H1 (cell line): ENCODE results near the gene C5. TPM values are rescaled to one million over a fixed set of nuclear protein-coding genes. Genes with fewer than 3 reads are reported as not detected.
A peak's percentile ranks its signal among the peaks of the same experiment; 100 is the strongest.

Experiments
- CTCF ChIA-PET: fragments of 300-600 bp; sonication (Branson Sonifier 250); formaldehyde crosslinking; loops from one replicate; lab custom pipeline; 2021; ENCODE audit not compliant: partially characterized antibody; lab: Charles Lee
- POLR2A ChIA-PET: fragments of 300-600 bp; sonication (Branson Sonifier 250); formaldehyde crosslinking; loops from one replicate; lab custom pipeline; 2021; ENCODE audit warnings: inconsistent platforms; ENCODE audit not compliant: partially characterized antibody; lab: Charles Lee
- DNase-seq, 2 experiments: peaks; one replicate each; pipeline versions ENCODE4 v3.0.0 to v3.0.0-alpha.2; 2010 to 2022; ENCODE audit warnings: low spot score in 2 of 2, low read depth in 1 of 2, mixed read lengths in 1 of 2
- FAIRE-seq: peaks from 2 replicates; lab custom pipeline; 2011; peaks lifted over from hg19 to GRCh38; lab: Jason Lieb, UNC
- H2AFZ ChIP-seq: 2 replicates; pipeline ENCODE4 v1.8.1; 2012; ENCODE audit warnings: low read length, inconsistent platforms
- H2AK5ac ChIP-seq: 2 replicates; pipeline ENCODE4 v1.6.1; 2013; ENCODE audit warnings: low read depth, low read length
- H2BK120ac ChIP-seq: replicated peaks from 2 replicates; pipeline ENCODE3; 2013; ENCODE audit warnings: low read depth, low read length, inconsistent platforms
- H2BK12ac ChIP-seq: 2 replicates; pipeline ENCODE4 v1.6.1; 2013; ENCODE audit warnings: low read depth, low read length
- H2BK15ac ChIP-seq: 2 replicates; pipeline ENCODE4 v1.6.1; 2013; ENCODE audit warnings: low read length
- H2BK20ac ChIP-seq: 2 replicates; pipeline ENCODE4 v1.6.1; 2013; ENCODE audit warnings: low read length
- H2BK5ac ChIP-seq: 2 replicates; pipeline ENCODE4 v1.6.1; 2013; ENCODE audit warnings: low read depth, low read length
- H3K14ac ChIP-seq: 2 replicates; pipeline ENCODE4 v1.6.1; 2013; ENCODE audit warnings: inconsistent platforms; ENCODE audit not compliant: insufficient read length
- H3K18ac ChIP-seq: 2 replicates; pipeline ENCODE4 v1.6.1; 2013; ENCODE audit warnings: low read length; ENCODE audit errors: extremely low read depth
- H3K23ac ChIP-seq: 2 replicates; pipeline ENCODE4 v1.6.1; 2013; ENCODE audit warnings: inconsistent platforms; ENCODE audit not compliant: insufficient read length
- H3K23me2 ChIP-seq: 2 replicates; pipeline ENCODE4 v1.6.1; 2013; ENCODE audit warnings: low read depth, low read length
- H3K27ac ChIP-seq: 2 replicates; pipeline ENCODE4 v1.6.1; 2011; ENCODE audit warnings: low read depth, low read length, inconsistent platforms
- H3K27me3 ChIP-seq, 4 experiments: replicated peaks in 1 of 4; 1 replicate in 1 of 4; 2 replicates in 3 of 4; pipeline versions ENCODE4 v1.6.1 to v1.8.1; 2011 to 2013; ENCODE audit warnings: low read length in 3 of 4, mild to moderate bottlenecking in 3 of 4, inconsistent platforms in 2 of 4, mixed read lengths in 2 of 4, moderate library complexity in 1 of 4; ENCODE audit not compliant: control insufficient read depth in 3 of 4, insufficient read depth in 3 of 4; ENCODE audit errors: extremely low read depth in 1 of 4
- H3K36me3 ChIP-seq, 4 experiments: 2 replicates each; pipeline versions ENCODE4 v1.6.1 to v1.8.1; 2011 to 2013; ENCODE audit warnings: mild to moderate bottlenecking in 4 of 4, low read length in 3 of 4, moderate library complexity in 2 of 4, control low read depth in 1 of 4, inconsistent platforms in 1 of 4; ENCODE audit not compliant: insufficient read depth in 4 of 4, control insufficient read depth in 2 of 4
- H3K4ac ChIP-seq: replicated peaks from 2 replicates; pipeline ENCODE3; 2013; ENCODE audit warnings: low read length, low read depth, mixed read lengths, inconsistent platforms; ENCODE audit not compliant: insufficient read length
- H3K4me1 ChIP-seq, 4 experiments: replicated peaks in 1 of 4; 1 replicate in 1 of 4; 2 replicates in 3 of 4; pipeline versions ENCODE4 v1.6.1 to v1.8.1; 2011 to 2013; ENCODE audit warnings: low read length in 3 of 4, inconsistent platforms in 2 of 4, mixed read lengths in 1 of 4; ENCODE audit not compliant: insufficient read depth in 4 of 4, control insufficient read depth in 3 of 4
- H3K4me2 ChIP-seq, 2 experiments: 2 replicates each; pipeline versions ENCODE4 v1.6.1 to v1.8.1; 2011 to 2013; ENCODE audit warnings: low read depth in 2 of 2, low read length in 2 of 2, control low read depth in 1 of 2, inconsistent platforms in 1 of 2, mild to moderate bottlenecking in 1 of 2; ENCODE audit not compliant: insufficient read depth in 1 of 2
- H3K4me3 ChIP-seq, 4 experiments: fragments of 200-600, 300-600 bp in 1 of 4; sonication (generic), shearing (Covaris generic), sonication (Bioruptor Twin) in 1 of 4; 2 replicates each; pipeline versions ENCODE4 v1.5.1 to v1.8.1; 2011 to 2016; ENCODE audit warnings: low read length in 4 of 4, low read depth in 3 of 4, control low read depth in 2 of 4, inconsistent platforms in 2 of 4, mild to moderate bottlenecking in 2 of 4, mixed read lengths in 1 of 4, moderate library complexity in 1 of 4; ENCODE audit not compliant: insufficient read depth in 2 of 4; ENCODE audit errors: extremely low read depth in 1 of 4
- H3K56ac ChIP-seq: replicated peaks from 2 replicates; pipeline ENCODE3; 2013; ENCODE audit warnings: low read depth, mild to moderate bottlenecking, mixed read lengths, low read length, inconsistent platforms; ENCODE audit not compliant: insufficient read length
- H3K79me1 ChIP-seq: 2 replicates; pipeline ENCODE4 v1.6.1; 2013; ENCODE audit warnings: low read depth, low read length, control low read depth
- H3K79me2 ChIP-seq, 2 experiments: 2 replicates each; pipeline versions ENCODE4 v1.6.1 to v1.8.1; 2012 to 2013; ENCODE audit warnings: low read length in 2 of 2, mild to moderate bottlenecking in 2 of 2, inconsistent platforms in 1 of 2; ENCODE audit not compliant: insufficient read depth in 2 of 2, control insufficient read depth in 1 of 2
- H3K9ac ChIP-seq, 4 experiments: replicated peaks in 1 of 4; 1 replicate in 1 of 4; 2 replicates in 3 of 4; pipeline versions ENCODE4 v1.6.1 to v1.8.1; 2011 to 2013; ENCODE audit warnings: low read depth in 3 of 4, low read length in 3 of 4, control low read depth in 2 of 4, mild to moderate bottlenecking in 2 of 4, moderate library complexity in 2 of 4, inconsistent platforms in 1 of 4; ENCODE audit errors: extremely low read depth in 1 of 4
- H3K9me3 ChIP-seq, 2 experiments: 2 replicates each; pipeline versions ENCODE4 v1.6.1 to v1.8.1; 2012 to 2013; ENCODE audit warnings: mild to moderate bottlenecking in 2 of 2, moderate library complexity in 2 of 2, control low read depth in 1 of 2, inconsistent platforms in 1 of 2, low read depth in 1 of 2, low read length in 1 of 2, mixed read lengths in 1 of 2; ENCODE audit not compliant: insufficient read depth in 2 of 2
- H4K20me1 ChIP-seq, 2 experiments: replicated peaks in 1 of 2; 2 replicates each; pipeline versions ENCODE3 to v1.8.1; 2011 to 2013; ENCODE audit warnings: inconsistent platforms in 2 of 2, low read length in 2 of 2, mild to moderate bottlenecking in 1 of 2; ENCODE audit not compliant: insufficient read depth in 2 of 2, control insufficient read depth in 1 of 2
- H4K5ac ChIP-seq: 2 replicates; pipeline ENCODE4 v1.6.1; 2013; ENCODE audit warnings: low read length, low read depth, mixed read lengths, inconsistent platforms; ENCODE audit not compliant: insufficient read length
- H4K8ac ChIP-seq: 2 replicates; pipeline ENCODE4 v1.8.0; 2013; ENCODE audit warnings: mild to moderate bottlenecking, moderate library complexity, low read length, inconsistent platforms; ENCODE audit not compliant: insufficient read depth; ENCODE audit errors: extremely low read depth
- H4K91ac ChIP-seq: replicated peaks from 2 replicates; pipeline ENCODE3; 2013; ENCODE audit warnings: low read length, mixed read lengths, inconsistent platforms; ENCODE audit not compliant: insufficient read length
- CTCF ChIP-seq, 3 experiments: IDR thresholded peaks; 1 replicate in 2 of 3; 2 replicates in 1 of 3; pipeline versions ENCODE4 v1.5.1 to v1.6.1; 2011; ENCODE audit warnings: low read length in 3 of 3, mild to moderate bottlenecking in 3 of 3, inconsistent platforms in 2 of 3, low read depth in 1 of 3, moderate library complexity in 1 of 3; ENCODE audit not compliant: insufficient read depth in 1 of 3; ENCODE audit errors: control extremely low read depth in 1 of 3
- GTF2F1 ChIP-seq: IDR thresholded peaks from 2 replicates; pipeline ENCODE4 v1.6.1; 2012; ENCODE audit warnings: low read depth, low read length, improper control_type of control experiment, borderline replicate concordance
- KDM1A ChIP-seq: fragments of 200-600, 300-600 bp; sonication (generic); IDR thresholded peaks from 2 replicates; pipeline ENCODE4 v1.7.1; 2016; ENCODE audit warnings: mild to moderate bottlenecking, low read length, borderline replicate concordance
- KDM5A ChIP-seq: fragments of 200-600 bp; IDR thresholded peaks from 2 replicates; pipeline ENCODE4 v1.7.1; 2012; ENCODE audit warnings: mild to moderate bottlenecking, low read length, inconsistent platforms, mixed read lengths
- PHF8 ChIP-seq: fragments of 200-600 bp; sonication (generic); conservative IDR thresholded peaks from 2 replicates; pipeline ENCODE4 v1.7.1; 2012; ENCODE audit warnings: low read depth, mild to moderate bottlenecking, inconsistent platforms, low read length, moderate library complexity
- RXRA ChIP-seq: IDR thresholded peaks from 2 replicates; pipeline ENCODE4 v1.6.1; 2011; ENCODE audit warnings: low read depth, mild to moderate bottlenecking, low read length, moderate library complexity; ENCODE audit not compliant: insufficient read depth
- SP1 ChIP-seq: IDR thresholded peaks from 2 replicates; pipeline ENCODE4 v1.6.1; 2011; ENCODE audit warnings: low read depth, low read length
- TAF7 ChIP-seq: optimal IDR thresholded peaks from 2 replicates; pipeline ENCODE3; 2011; ENCODE audit warnings: low read depth, mild to moderate bottlenecking, inconsistent platforms, low read length, moderate library complexity, borderline replicate concordance
- TBP ChIP-seq: IDR thresholded peaks from 2 replicates; pipeline ENCODE4 v1.6.1; 2011; ENCODE audit warnings: low read depth, low read length, improper control_type of control experiment
- TEAD4 ChIP-seq: IDR thresholded peaks from 2 replicates; pipeline ENCODE4 v1.6.1; 2012; ENCODE audit warnings: low read depth, low read length, inconsistent platforms, mixed read lengths
- USF2 ChIP-seq: IDR thresholded peaks from 2 replicates; pipeline ENCODE4 v1.6.1; 2011; ENCODE audit warnings: low read length, improper control_type of control experiment
- WGBS, 2 experiments: shearing (Covaris generic) in 1 of 2; methylation state at CpG; one replicate each; pipeline versions ENCODE4 v1.1.6 to v1.1.7; 2013 to 2015; ENCODE audit warnings: low lambda C conversion rate in 2 of 2, mixed read lengths in 2 of 2, inconsistent platforms in 1 of 2, low coverage in 1 of 2, missing lambda C conversion rate in 1 of 2; ENCODE audit not compliant: insufficient replicate concordance in 2 of 2, insufficient coverage in 1 of 2, insufficient read length in 1 of 2; ENCODE audit errors: extremely low coverage in 1 of 2, missing lambda C conversion rate in 1 of 2; 5-methylcytosine and 5-hydroxymethylcytosine counted together
- polyA plus RNA-seq, 7 experiments: library from polyadenylated mRNA; depleted of rRNA in 3 of 7; stranded (reverse) in 5 of 7; unstranded in 2 of 7; fragments of >200 nt in 5 of 7; fragments of 200-250 nt in 2 of 7; gene quantifications; 1 replicate in 5 of 7; 2 replicates in 1 of 7; 4 replicates in 1 of 7; pipeline versions ENCODE4 v1.2.1 to v1.2.3, GENCODE V29; 2011 to 2013; ENCODE audit warnings: missing spikeins in 2 of 7, mixed read lengths in 2 of 7
- total RNA-seq: library from RNA; stranded (reverse); fragmentation: NEBNext Ultra II Directional; extraction: Animal tissue kit (Norgen Biotek cat#: 25700); gene quantifications from 2 replicates; pipeline ENCODE4 v1.2.1, GENCODE V29; 2021

Gene C5
- total and polyA plus RNA-seq, 2 of the 8 experiments (the other 6 are each of a cell fraction or from before 2014, with no cell fraction given): 0.24 to 0.35 TPM

GRCh38 chr9:120985819-120986222 is 64.3 kb downstream of the C5 start:
- Histone ChIP-seq H2AFZ (0 out of 2 replicates have a peak overlapping the region, but pooled peaks have one; percentile 84), H3K9ac (no peak overlapping the region), H3K27me3 (no peaks in the 10 kb centered on the region), H3K56ac (no peak overlapping the region), H3K4ac (no peak overlapping the region), H4K20me1 (no peaks in the 10 kb centered on the region), H4K8ac (no peak overlapping the region), H4K5ac (no peak overlapping the region), H3K79me1 (no peaks in the 10 kb centered on the region), H2BK20ac (no peak overlapping the region), H3K4me3 (no peak overlapping the region), H2BK15ac (no peak overlapping the region), H3K4me2 (no peak overlapping the region), H3K18ac (no peak overlapping the region), H2AK5ac (no peak overlapping the region), H3K36me3 (no peaks in the 10 kb centered on the region), H3K9me3 (no peaks in the 10 kb centered on the region), H2BK5ac (no peak overlapping the region), H3K23ac (no peak overlapping the region), H3K4me1 (no peaks in the 10 kb centered on the region), H3K27ac (no peak overlapping the region), H2BK12ac (no peak overlapping the region), H3K23me2 (no peaks in the 10 kb centered on the region), H4K91ac (no peak overlapping the region), H2BK120ac (no peak overlapping the region), H3K79me2 (no peaks in the 10 kb centered on the region), H3K14ac (no peak overlapping the region)
- POLR2A ChIA-PET: no interaction called here
- WGBS, 2 experiments: 25% methylated on average over 2 of the region's 2 CpGs; no CpG with 5 or more reads in 1 of the 2 experiments
- peak; percentile 66 for FAIRE-seq
- no peak for DNase-seq
- CTCF ChIA-PET: interaction anchor here (0.6 to 5.5 kb wide), 13 partner anchors 9 to 181 kb away, joined by 3 to 51 read pairs (median 3); partner anchors contain the start of gene TRAF1
- TF ChIP-seq CTCF (IDR thresholded peaks at IDR 0.05; ENCODE audit: control extremely low read depth in 1 of 3, insufficient read depth in 1 of 3, low read depth in 1 of 3, low read length in 3 of 3) (peak in 2 of 3 experiments; percentile 64 to 66; a peak in 3 of 4 replicates), TAF7 (no peak), KDM1A (no peak), USF2 (no peak), TEAD4 (no peak), RXRA (no peak), TBP (no peak), GTF2F1 (no peak), KDM5A (no peak), PHF8 (no peak), SP1 (no peak)
